ENCODE results near the gene NLRP6.

DNA sequence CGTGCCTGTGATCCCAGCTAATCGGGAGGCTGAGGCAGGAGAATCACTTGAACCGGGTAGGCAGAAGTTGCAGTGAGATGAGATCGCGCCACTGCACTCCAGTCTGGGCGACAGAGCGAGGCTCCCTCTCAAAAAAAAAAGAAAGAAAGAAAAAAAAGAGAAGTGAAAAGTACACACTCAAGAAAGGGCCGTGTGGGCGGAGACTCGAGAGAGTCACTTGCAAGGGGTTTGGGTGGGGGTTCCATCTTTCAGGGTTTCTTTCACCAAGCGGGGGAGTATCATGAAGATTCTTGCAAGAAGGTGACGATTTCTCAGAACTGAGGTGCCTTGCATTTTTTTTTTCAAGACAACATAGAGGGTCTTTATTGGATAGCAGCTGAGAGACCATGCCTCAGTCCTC lies 25.2 kb downstream of the NLRP6 start:
- TF ChIP-seq POLR2A (IDR thresholded peaks at IDR 0.05; ENCODE audit: low read depth, low read length) (no peak), RAD21 (IDR thresholded peaks at IDR 0.05; ENCODE audit: low read length) (no peak), CEBPB (IDR thresholded peaks at IDR 0.05; ENCODE audit: low read depth, low read length) (no peak), NFE2L2 (IDR thresholded peaks at IDR 0.05; ENCODE audit: low read depth, low read length) (no peak)
- TF ChIP-seq, protein P1, sequence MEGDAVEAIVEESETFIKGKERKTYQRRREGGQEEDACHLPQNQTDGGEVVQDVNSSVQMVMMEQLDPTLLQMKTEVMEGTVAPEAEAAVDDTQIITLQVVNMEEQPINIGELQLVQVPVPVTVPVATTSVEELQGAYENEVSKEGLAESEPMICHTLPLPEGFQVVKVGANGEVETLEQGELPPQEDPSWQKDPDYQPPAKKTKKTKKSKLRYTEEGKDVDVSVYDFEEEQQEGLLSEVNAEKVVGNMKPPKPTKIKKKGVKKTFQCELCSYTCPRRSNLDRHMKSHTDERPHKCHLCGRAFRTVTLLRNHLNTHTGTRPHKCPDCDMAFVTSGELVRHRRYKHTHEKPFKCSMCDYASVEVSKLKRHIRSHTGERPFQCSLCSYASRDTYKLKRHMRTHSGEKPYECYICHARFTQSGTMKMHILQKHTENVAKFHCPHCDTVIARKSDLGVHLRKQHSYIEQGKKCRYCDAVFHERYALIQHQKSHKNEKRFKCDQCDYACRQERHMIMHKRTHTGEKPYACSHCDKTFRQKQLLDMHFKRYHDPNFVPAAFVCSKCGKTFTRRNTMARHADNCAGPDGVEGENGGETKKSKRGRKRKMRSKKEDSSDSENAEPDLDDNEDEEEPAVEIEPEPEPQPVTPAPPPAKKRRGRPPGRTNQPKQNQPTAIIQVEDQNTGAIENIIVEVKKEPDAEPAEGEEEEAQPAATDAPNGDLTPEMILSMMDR (conservative IDR thresholded peaks at IDR 0.05; ENCODE audit: low read depth, low read length), result no peak
